Kidney (tissue), 14 donors: ENCODE measurements around the gene SP140L. TPM values are rescaled to one million over a fixed set of nuclear protein-coding genes. Genes with fewer than 3 reads are reported as not detected.
A peak's percentile ranks its signal among the peaks of the same experiment; 100 is the strongest.

Experiments
- DNase-seq, 5 donors: peaks; one replicate each; pipeline ENCODE4 v3.0.0-alpha.2; 2013 to 2020
- FAIRE-seq: peaks from 2 replicates; lab custom pipeline; 2012; peaks lifted over from hg19 to GRCh38; lab: Jason Lieb, UNC
- H3K27ac ChIP-seq, 2 donors: one replicate each; pipeline ENCODE4 v1.7.0; 2013; ENCODE audit warnings: low read depth in 2 of 2, low read length in 2 of 2, inconsistent platforms in 1 of 2
- H3K27me3 ChIP-seq: one replicate; pipeline ENCODE4 v1.7.1; 2013; ENCODE audit warnings: low read length, inconsistent platforms; ENCODE audit not compliant: control insufficient read depth, insufficient read depth
- H3K36me3 ChIP-seq, 3 donors: one replicate each; pipeline versions ENCODE4 v1.7.0 to v1.7.1; 2013; ENCODE audit warnings: low read length in 3 of 3, control low read depth in 1 of 3, inconsistent platforms in 1 of 3; ENCODE audit not compliant: insufficient read depth in 3 of 3, control insufficient read depth in 2 of 3
- H3K4me1 ChIP-seq, 3 donors: one replicate each; pipeline versions ENCODE4 v1.7.0 to v1.7.1; 2013; ENCODE audit warnings: low read length in 3 of 3, inconsistent platforms in 1 of 3, low read depth in 1 of 3; ENCODE audit not compliant: control insufficient read depth in 2 of 3, insufficient read depth in 2 of 3
- H3K4me3 ChIP-seq, 3 donors: one replicate each; pipeline versions ENCODE4 v1.7.0 to v1.8.1; 2013; ENCODE audit warnings: low read length in 3 of 3, control low read depth in 1 of 3, inconsistent platforms in 1 of 3
- H3K9ac ChIP-seq, 3 donors: one replicate each; pipeline versions ENCODE4 v1.7.0 to v1.7.1; 2013; ENCODE audit warnings: low read length in 3 of 3, control low read depth in 1 of 3, inconsistent platforms in 1 of 3
- H3K9me3 ChIP-seq, 3 donors: one replicate each; pipeline versions ENCODE4 v1.7.0 to v1.7.1; 2013; ENCODE audit warnings: low read length in 3 of 3, control low read depth in 1 of 3, inconsistent platforms in 1 of 3; ENCODE audit not compliant: control insufficient read depth in 2 of 3, insufficient read depth in 1 of 3
- CTCF ChIP-seq: IDR thresholded peaks from 3 replicates; pipeline ENCODE4 v1.5.1; 2012; ENCODE audit warnings: mild to moderate bottlenecking, moderate library complexity, borderline replicate concordance; ENCODE audit not compliant: insufficient read depth; ENCODE audit errors: extremely low read depth
- intact Hi-C: fragments of 100-400 bp; cut with DNase I; formaldehyde crosslinking; loops from one replicate; pipeline ENCODE4 v1.11.1; 2022
- polyA plus RNA-seq: library from polyadenylated mRNA; stranded (reverse); fragments of 350-450 nt; fragmentation: Illumina TruSeq; extraction: RNeasy Lipid Tissue Mini Kit (QIAGEN cat#74804); gene quantifications from one replicate; pipeline ENCODE4 v1.2.3, GENCODE V29; 2014; ENCODE audit warnings: low read depth, low replicate concordance; ENCODE audit not compliant: insufficient read depth
- total RNA-seq: library from RNA; stranded (reverse); fragmentation: NEBNext Ultra II Directional; extraction: Animal tissue kit (Norgen Biotek cat#: 25700); gene quantifications from one replicate; pipeline ENCODE4 v1.2.1, GENCODE V29; 2021
- donor health status: control.
- donor health status: control.
- donor health status: control.
- donor health status: control.
- donor health status: control.
- donor health status: DM: yes; HTN: yes; CAD: no.
- donor health status: Normal renal cell carcinoma (clear cell type).

Gene SP140L
- total and polyA plus RNA-seq, 2 donors from 2014 or later: 4.6 to 23.8 TPM

- no peak overlapping the region for H3K4me3 ChIP-seq
- no peak overlapping the region for H3K27ac ChIP-seq
- no peaks in the 10 kb centered on the region for H3K9me3 ChIP-seq
- H3K27me3 ChIP-seq: no peaks in the 10 kb centered on the region
- intact Hi-C loops: no loop called here
- no peak for DNase-seq
- peaks cover under 1 to 7% (median 6%) of the 10 kb centered on the region in 3 donors for H3K36me3 ChIP-seq
- FAIRE-seq: no peak
- no peak overlapping the region for H3K9ac ChIP-seq
- no peak for TF ChIP-seq CTCF
- H3K4me1 ChIP-seq: peaks cover 0 to 3% (median 2%) of the 10 kb centered on the region in 3 donors
Observed at GRCh38 chr2:230439590-230439989, 112.6 kb downstream of the SP140L start.

GRCh38 chr2:230441227-230441897 lies 114.4 kb downstream of the SP140L start:
- H3K4me3 ChIP-seq: no peak overlapping the region
- H3K27ac ChIP-seq: no peak overlapping the region
- no peak for FAIRE-seq
- intact Hi-C loops: no loop called here
- H3K9ac ChIP-seq: no peak overlapping the region
- no peaks in the 10 kb centered on the region for H3K27me3 ChIP-seq
- H3K9me3 ChIP-seq: no peaks in the 10 kb centered on the region
- peaks cover 2 to 9% (median 6%) of the 10 kb centered on the region in 3 donors for H3K36me3 ChIP-seq
- DNase-seq: peak in 1 of 5 donors; percentile 45
- peaks cover 0 to 3% (median 2%) of the 10 kb centered on the region in 3 donors for H3K4me1 ChIP-seq
- TF ChIP-seq CTCF: no peak

- peaks cover 2 to 18% (median 16%) of the 10 kb centered on the region in 3 donors for H3K36me3 ChIP-seq
- FAIRE-seq: no peak
Observed at GRCh38 chr2:230443541-230443940, 116.5 kb downstream of the SP140L start.

More at GRCh38 chr2:230443541-230443940, 116.5 kb downstream of the SP140L start:
- no peak for TF ChIP-seq CTCF
- H3K27me3 ChIP-seq: no peaks in the 10 kb centered on the region
- H3K9me3 ChIP-seq: no peaks in the 10 kb centered on the region
- intact Hi-C loops: no loop called here
- no peak overlapping the region for H3K4me3 ChIP-seq
- H3K4me1 ChIP-seq: peaks cover 0 to 3% (median 2%) of the 10 kb centered on the region in 3 donors
- H3K27ac ChIP-seq: no peak overlapping the region
- no peak overlapping the region for H3K9ac ChIP-seq
- peak in 1 of 5 donors; percentile 14 for DNase-seq
